ENCODE measurements around the gene MCCC1.

DNA sequence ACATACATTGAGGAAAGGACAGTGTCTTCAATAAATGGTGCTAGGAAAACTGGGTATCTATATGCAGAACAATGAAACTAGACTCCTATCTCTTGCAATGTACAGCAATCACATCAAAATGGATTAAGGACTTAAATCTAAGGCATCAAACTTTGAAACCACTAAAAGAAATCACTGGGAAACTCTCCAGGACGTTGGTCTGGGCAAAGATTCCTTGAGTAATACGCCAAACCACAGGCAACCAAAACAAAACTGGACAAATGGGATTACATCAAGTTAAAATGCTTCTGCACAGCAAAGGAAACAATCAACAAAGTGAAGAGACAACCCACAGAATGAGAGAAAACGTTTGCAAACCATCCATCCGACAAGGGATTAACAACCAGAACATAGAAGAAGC, 48.8 kb upstream of the MCCC1 start:
- TF ChIP-seq, protein P1, sequence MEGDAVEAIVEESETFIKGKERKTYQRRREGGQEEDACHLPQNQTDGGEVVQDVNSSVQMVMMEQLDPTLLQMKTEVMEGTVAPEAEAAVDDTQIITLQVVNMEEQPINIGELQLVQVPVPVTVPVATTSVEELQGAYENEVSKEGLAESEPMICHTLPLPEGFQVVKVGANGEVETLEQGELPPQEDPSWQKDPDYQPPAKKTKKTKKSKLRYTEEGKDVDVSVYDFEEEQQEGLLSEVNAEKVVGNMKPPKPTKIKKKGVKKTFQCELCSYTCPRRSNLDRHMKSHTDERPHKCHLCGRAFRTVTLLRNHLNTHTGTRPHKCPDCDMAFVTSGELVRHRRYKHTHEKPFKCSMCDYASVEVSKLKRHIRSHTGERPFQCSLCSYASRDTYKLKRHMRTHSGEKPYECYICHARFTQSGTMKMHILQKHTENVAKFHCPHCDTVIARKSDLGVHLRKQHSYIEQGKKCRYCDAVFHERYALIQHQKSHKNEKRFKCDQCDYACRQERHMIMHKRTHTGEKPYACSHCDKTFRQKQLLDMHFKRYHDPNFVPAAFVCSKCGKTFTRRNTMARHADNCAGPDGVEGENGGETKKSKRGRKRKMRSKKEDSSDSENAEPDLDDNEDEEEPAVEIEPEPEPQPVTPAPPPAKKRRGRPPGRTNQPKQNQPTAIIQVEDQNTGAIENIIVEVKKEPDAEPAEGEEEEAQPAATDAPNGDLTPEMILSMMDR (conservative IDR thresholded peaks at IDR 0.05): no peak
- no peak for TF ChIP-seq EZH2 (IDR thresholded peaks at IDR 0.05; ENCODE audit: low read depth)

All from PC-9 (cell line).